Measurements from ENCODE around the gene ILDR2. TPM values are rescaled to one million over a fixed set of nuclear protein-coding genes. Genes with fewer than 3 reads are reported as not detected.

Gene ILDR2
- total and polyA plus RNA-seq, 12 donors, result 0.07 to 1.1 (median 0.20) TPM; not detected in 2

GRCh38 chr1:166933140-166933539, 42.2 kb downstream of the ILDR2 start:
- no peak for DNase-seq
- H3K27ac ChIP-seq, result no peak overlapping the region
- H3K27me3 ChIP-seq, result no peaks in the 10 kb centered on the region
- no peaks in the 10 kb centered on the region for H3K9me3 ChIP-seq (replicated peaks in 1 of 3)
- H3K4me1 ChIP-seq (replicated peaks in 1 of 2), result no peaks in the 10 kb centered on the region
- no peak overlapping the region for H3K4me3 ChIP-seq
- TF ChIP-seq CTCF (IDR thresholded peaks at IDR 0.05) (no peak), POLR2A (IDR thresholded peaks at IDR 0.05) (no peak)
- H3K36me3 ChIP-seq (replicated peaks in 1 of 2), result no peaks in the 10 kb centered on the region
- intact Hi-C loops (cut with DNase I), result no loop called here

- DNase-seq, result no peak
- H3K9me3 ChIP-seq (replicated peaks in 1 of 3), result no peaks in the 10 kb centered on the region
- intact Hi-C loops (cut with DNase I), result no loop called here
- no peaks in the 10 kb centered on the region for H3K27me3 ChIP-seq
- WGBS, 4 donors, result 71 to 100% (median 79%) methylated on average over 1 of the region's 1 CpG
- H3K4me3 ChIP-seq, result no peak overlapping the region
- TF ChIP-seq CTCF (IDR thresholded peaks at IDR 0.05) (no peak), POLR2A (IDR thresholded peaks at IDR 0.05) (no peak)
- no peaks in the 10 kb centered on the region for H3K4me1 ChIP-seq (replicated peaks in 1 of 2)
- no peaks in the 10 kb centered on the region for H3K36me3 ChIP-seq (replicated peaks in 1 of 2)
- no peak overlapping the region for H3K27ac ChIP-seq
Measured at GRCh38 chr1:166929911-166930310, 45.4 kb downstream of the ILDR2 start.

- DNase-seq, result no peak
- TF ChIP-seq POLR2A (IDR thresholded peaks at IDR 0.05), result no peak
- no peak for TF ChIP-seq CTCF (IDR thresholded peaks at IDR 0.05)
- Histone ChIP-seq H3K27ac (no peak overlapping the region), H3K4me1 (replicated peaks in 1 of 2) (no peaks in the 10 kb centered on the region), H3K9me3 (replicated peaks in 1 of 3) (no peaks in the 10 kb centered on the region), H3K27me3 (no peaks in the 10 kb centered on the region), H3K4me3 (no peak overlapping the region), H3K36me3 (replicated peaks in 1 of 2) (no peaks in the 10 kb centered on the region)
- 70 to 90% (median 76%) methylated on average over 2 of the region's 2 CpGs for WGBS, 4 donors
- intact Hi-C loops (cut with DNase I), result no loop called here
Measured at GRCh38 chr1:166927701-166928100, 47.6 kb downstream of the ILDR2 start.

GRCh38 chr1:166925810-166926478, 49.4 kb downstream of the ILDR2 start:
- intact Hi-C loops (cut with DNase I), result no loop called here
- no peak overlapping the region for H3K27ac ChIP-seq
- TF ChIP-seq CTCF (IDR thresholded peaks at IDR 0.05) (no peak), POLR2A (IDR thresholded peaks at IDR 0.05) (no peak)
- 70 to 71% (median 71%) methylated on average over 8 of the region's 8 CpGs for WGBS, 4 donors
- no peaks in the 10 kb centered on the region for H3K9me3 ChIP-seq (replicated peaks in 1 of 3)
- peaks cover under 1 to 2% of the 10 kb centered on the region in 2 donors for H3K4me1 ChIP-seq (replicated peaks in 1 of 2)
- no peak overlapping the region for H3K4me3 ChIP-seq
- no peaks in the 10 kb centered on the region for H3K36me3 ChIP-seq (replicated peaks in 1 of 2)
- H3K27me3 ChIP-seq, result peaks cover 11% of the 10 kb centered on the region
- no peak for DNase-seq

All from adrenal gland (tissue), 12 donors.